Spleen (tissue), 11 donors: Measurements from ENCODE around the gene OSM. TPM values are rescaled to one million over a fixed set of nuclear protein-coding genes. Genes with fewer than 3 reads are reported as not detected.

Experiments
- DNase-seq: peaks from one replicate; pipeline ENCODE4 v3.0.0-alpha.2; 2020
- H3K27ac ChIP-seq, 8 donors: fragments of 200-600 bp; sonication (generic) in 7 of 8; 1 replicate in 4 of 8; 2 replicates in 4 of 8; pipeline versions ENCODE4 v1.5.0 to v1.8.0; 2016 to 2021; ENCODE audit warnings: inconsistent platforms in 4 of 8, mild to moderate bottlenecking in 4 of 8, moderate library complexity in 1 of 8
- H3K27me3 ChIP-seq, 7 donors: fragments of 200-600 bp; sonication (generic) in 6 of 7; replicated peaks in 1 of 7; 1 replicate in 4 of 7; 2 replicates in 3 of 7; pipeline versions ENCODE4 v1.5.0 to v1.8.0; 2016 to 2021; ENCODE audit warnings: inconsistent platforms in 3 of 7, mild to moderate bottlenecking in 1 of 7
- H3K36me3 ChIP-seq, 6 donors: fragments of 200-600 bp; sonication (generic) in 5 of 6; 1 replicate in 4 of 6; 2 replicates in 2 of 6; pipeline versions ENCODE4 v1.5.0 to v1.8.0; 2016 to 2021; ENCODE audit warnings: inconsistent platforms in 2 of 6
- H3K4me1 ChIP-seq, 6 donors: fragments of 200-600 bp; sonication (generic) in 5 of 6; 1 replicate in 3 of 6; 2 replicates in 3 of 6; pipeline versions ENCODE4 v1.5.0 to v1.8.0; 2016 to 2021; ENCODE audit warnings: inconsistent platforms in 3 of 6
- H3K4me3 ChIP-seq, 8 donors: fragments of 200-600 bp; sonication (generic) in 7 of 8; 1 replicate in 4 of 8; 2 replicates in 4 of 8; pipeline versions ENCODE4 v1.5.0 to v1.8.0; 2016 to 2021; ENCODE audit warnings: inconsistent platforms in 4 of 8, mild to moderate bottlenecking in 4 of 8, moderate library complexity in 2 of 8
- H3K9me3 ChIP-seq, 8 donors: fragments of 200-600 bp; sonication (generic) in 7 of 8; 1 replicate in 4 of 8; 2 replicates in 4 of 8; pipeline versions ENCODE4 v1.5.0 to v1.8.0; 2016 to 2021; ENCODE audit warnings: inconsistent platforms in 4 of 8
- POLR2A ChIP-seq, 3 donors: fragments of 450-650 bp; IDR thresholded peaks; one replicate each; pipeline ENCODE4 v1.5.1; 2017; ENCODE audit warnings: antibody characterized with exemption in 3 of 3, mild to moderate bottlenecking in 1 of 3
- POLR2AphosphoS5 ChIP-seq, 3 donors: sonication (generic); formaldehyde crosslinking; IDR thresholded peaks; one replicate each; pipeline ENCODE4 v1.5.1; 2017; ENCODE audit warnings: antibody characterized with exemption in 3 of 3
- WGBS, 5 donors: extraction: QIAGEN DNeasy Blood & Tissue Kit in 3 of 5; methylation state at CpG; one replicate each; pipeline versions ENCODE4 v1.1.5 to v1.1.7; 2013 to 2018; 5-methylcytosine and 5-hydroxymethylcytosine counted together
- intact Hi-C: fragments of 100-400 bp; cut with DNase I; formaldehyde crosslinking; loops from one replicate; pipeline ENCODE4 v1.15.0; 2023; ENCODE audit warnings: low total_unique reads
- polyA plus RNA-seq, 3 donors: library from polyadenylated mRNA; stranded (reverse); fragments of 200-250 nt; gene quantifications; one replicate each; pipeline ENCODE4 v1.2.1, GENCODE V29; 2013
- total RNA-seq, 7 donors: library from RNA; depleted of rRNA in 3 of 7; stranded (reverse); fragments of >200 nt in 3 of 7; fragmentation: NEBNext Ultra II Directional in 4 of 7; extraction: Animal tissue kit (Norgen Biotek cat#: 25700) in 4 of 7; gene quantifications; one replicate each; pipeline versions ENCODE4 v1.1.0 to v1.2.1, GENCODE V29; 2016 to 2021
- TF ChIP-seq, protein P1 (sequence below), 11 experiments: fragments of 200-600 bp in 7 of 11; fragments of 450-650 bp in 4 of 11; sonication (generic) in 4 of 11; IDR thresholded peaks in 8 of 11; conservative IDR thresholded peaks in 3 of 11; 1 replicate in 7 of 11; 2 replicates in 4 of 11; pipeline versions ENCODE4 v1.4.0 to v1.8.0; 2016 to 2021; ENCODE audit warnings: antibody characterized with exemption in 11 of 11, inconsistent platforms in 4 of 11, mild to moderate bottlenecking in 1 of 11
- donor health status: healthy with polysubstance abuse.
- donor health status: DM: no; HTN: no; CAD: no; lungs with moderate emphysema.
- donor health status: DM: no; HTN: no; CAD: no.
- donor health status: Bipolar disorder and iron deficiency.
- donor health status: healthy.
- donor health status: DM: no; HTN: no; CAD: no.
- donor health status: DM: yes; HTN: yes; CAD: no.

OSM gene
- total and polyA plus RNA-seq, 10 donors, result 1.2 to 16.8 (median 3.0) TPM

DNA sequence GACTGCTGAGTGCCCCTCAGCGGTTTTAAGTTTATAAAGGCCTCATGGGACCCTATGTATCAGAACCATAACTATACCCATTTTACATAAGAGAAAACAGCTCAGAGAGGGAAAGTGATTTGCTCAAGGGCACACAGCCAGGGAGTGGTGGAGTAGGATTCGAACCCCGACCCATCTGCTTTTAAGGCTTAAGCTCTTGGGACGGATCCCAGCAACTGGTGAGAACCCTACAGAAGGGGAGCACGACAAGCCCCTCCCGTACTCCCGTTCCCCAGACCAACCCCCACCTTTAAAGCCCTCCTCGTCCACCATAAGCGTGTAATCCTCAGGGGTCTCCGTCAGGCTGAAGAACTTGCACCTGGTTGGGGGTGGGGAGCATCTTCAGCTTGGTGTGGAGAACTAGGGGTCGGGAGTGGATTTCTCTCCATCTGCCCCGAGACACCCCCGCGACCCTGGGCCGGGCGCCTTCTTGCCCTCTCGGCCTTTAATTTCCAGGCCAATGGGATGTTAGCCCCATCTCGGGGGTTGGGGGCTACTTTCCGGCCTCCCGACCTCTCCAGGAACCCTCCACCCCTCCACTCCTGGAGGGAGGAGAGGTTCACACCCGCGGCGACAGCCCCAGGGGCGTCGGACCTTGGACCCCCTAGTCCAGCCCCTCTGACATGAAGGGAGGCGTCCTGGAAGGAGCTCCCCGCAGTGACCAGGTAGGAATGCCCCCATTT is 21.9 kb upstream of the OSM start:
- H3K4me1 ChIP-seq, result peaks cover 29 to 70% (median 60%) of the 10 kb centered on the region in 6 donors
- H3K27me3 ChIP-seq, result no peaks in the 10 kb centered on the region
- H3K9me3 ChIP-seq, result no peaks in the 10 kb centered on the region
- TF ChIP-seq POLR2AphosphoS5 (IDR thresholded peaks at IDR 0.05) (no peak), POLR2A (IDR thresholded peaks at IDR 0.05) (no peak)
- TF ChIP-seq, protein P1, sequence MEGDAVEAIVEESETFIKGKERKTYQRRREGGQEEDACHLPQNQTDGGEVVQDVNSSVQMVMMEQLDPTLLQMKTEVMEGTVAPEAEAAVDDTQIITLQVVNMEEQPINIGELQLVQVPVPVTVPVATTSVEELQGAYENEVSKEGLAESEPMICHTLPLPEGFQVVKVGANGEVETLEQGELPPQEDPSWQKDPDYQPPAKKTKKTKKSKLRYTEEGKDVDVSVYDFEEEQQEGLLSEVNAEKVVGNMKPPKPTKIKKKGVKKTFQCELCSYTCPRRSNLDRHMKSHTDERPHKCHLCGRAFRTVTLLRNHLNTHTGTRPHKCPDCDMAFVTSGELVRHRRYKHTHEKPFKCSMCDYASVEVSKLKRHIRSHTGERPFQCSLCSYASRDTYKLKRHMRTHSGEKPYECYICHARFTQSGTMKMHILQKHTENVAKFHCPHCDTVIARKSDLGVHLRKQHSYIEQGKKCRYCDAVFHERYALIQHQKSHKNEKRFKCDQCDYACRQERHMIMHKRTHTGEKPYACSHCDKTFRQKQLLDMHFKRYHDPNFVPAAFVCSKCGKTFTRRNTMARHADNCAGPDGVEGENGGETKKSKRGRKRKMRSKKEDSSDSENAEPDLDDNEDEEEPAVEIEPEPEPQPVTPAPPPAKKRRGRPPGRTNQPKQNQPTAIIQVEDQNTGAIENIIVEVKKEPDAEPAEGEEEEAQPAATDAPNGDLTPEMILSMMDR (IDR thresholded peaks at IDR 0.05 in 8 of 11, conservative IDR thresholded peaks at IDR 0.05 in 3 of 11), result no peak
- H3K27ac ChIP-seq, result peak overlapping the region; percentile 83 to 95 (median 90)
- peak overlapping the region; percentile 70 to 91 (median 86) for H3K4me3 ChIP-seq
- WGBS, 5 donors, result 17 to 29% (median 21%) methylated on average over 11 to 27 of the region's 27 CpGs
- intact Hi-C loops, result loop anchor here (5.0 to 10.0 kb wide), 2 partner anchors 99 to 184 kb away; partner anchors contain the start of gene RNF215
- H3K36me3 ChIP-seq, result peaks cover 0 to 56% (median 27%) of the 10 kb centered on the region in 6 donors
- no peak for DNase-seq

DNA sequence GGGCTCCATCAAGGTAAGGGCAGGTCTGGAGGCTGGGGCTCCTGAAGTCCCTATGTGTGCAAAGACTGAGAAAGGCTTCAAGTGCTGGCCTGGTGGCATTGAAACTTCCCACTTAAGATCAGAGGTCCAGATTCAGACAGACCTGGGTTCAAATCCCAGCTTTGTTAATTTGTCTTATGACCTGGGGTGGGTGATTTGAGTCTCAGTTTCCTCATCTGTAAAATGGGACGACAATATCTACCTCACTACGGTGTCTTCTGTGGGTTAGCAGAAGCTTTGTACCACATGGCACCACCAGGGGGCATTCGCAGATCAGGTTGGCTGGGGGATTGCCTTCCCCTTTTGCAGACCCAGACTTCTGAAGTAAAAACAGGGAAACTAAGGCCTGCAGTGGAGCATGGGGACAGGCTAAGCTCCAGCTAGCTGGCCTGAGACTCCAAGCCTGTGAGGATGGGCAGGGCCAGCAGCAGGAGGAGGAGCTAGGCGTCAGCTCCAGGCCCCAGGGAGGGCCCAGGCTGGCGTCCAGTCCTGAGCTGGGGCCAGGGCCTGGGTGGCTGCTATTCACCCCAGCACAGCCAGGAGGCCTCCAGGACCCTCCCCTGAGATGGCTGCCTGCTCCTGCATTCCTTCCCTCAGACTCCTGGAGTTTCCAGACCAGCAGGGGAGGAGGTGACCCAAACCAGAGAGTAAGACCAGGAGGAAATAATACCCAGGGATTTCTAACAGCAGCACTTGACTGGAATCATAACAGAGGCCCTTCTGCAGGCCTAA is 21.2 kb upstream of the OSM start:
- Histone ChIP-seq H3K4me1 (peaks cover 29 to 76% (median 58%) of the 10 kb centered on the region in 6 donors), H3K27ac (peak overlapping the region in 7 of 8 donors; percentile 66 to 95 (median 91)), H3K9me3 (no peaks in the 10 kb centered on the region), H3K36me3 (peaks cover 0 to 50% (median 20%) of the 10 kb centered on the region in 6 donors), H3K4me3 (peak overlapping the region in 5 of 8 donors; percentile 70 to 91 (median 87)), H3K27me3 (no peaks in the 10 kb centered on the region)
- TF ChIP-seq POLR2AphosphoS5 (IDR thresholded peaks at IDR 0.05) (peak; percentile 56 to 80 (median 76)), POLR2A (IDR thresholded peaks at IDR 0.05) (no peak)
- TF ChIP-seq, protein P1 (IDR thresholded peaks at IDR 0.05 in 8 of 11, conservative IDR thresholded peaks at IDR 0.05 in 3 of 11), result peak; percentile 78 to 95 (median 92)
- WGBS, 5 donors, result 0 to 10% (median 4%) methylated on average over 4 to 5 of the region's 5 CpGs
- intact Hi-C loops, result loop anchor here (5.0 to 10.0 kb wide), 2 partner anchors 99 to 183 kb away; partner anchors contain the start of gene RNF215
- DNase-seq, result peak; percentile 95

DNA sequence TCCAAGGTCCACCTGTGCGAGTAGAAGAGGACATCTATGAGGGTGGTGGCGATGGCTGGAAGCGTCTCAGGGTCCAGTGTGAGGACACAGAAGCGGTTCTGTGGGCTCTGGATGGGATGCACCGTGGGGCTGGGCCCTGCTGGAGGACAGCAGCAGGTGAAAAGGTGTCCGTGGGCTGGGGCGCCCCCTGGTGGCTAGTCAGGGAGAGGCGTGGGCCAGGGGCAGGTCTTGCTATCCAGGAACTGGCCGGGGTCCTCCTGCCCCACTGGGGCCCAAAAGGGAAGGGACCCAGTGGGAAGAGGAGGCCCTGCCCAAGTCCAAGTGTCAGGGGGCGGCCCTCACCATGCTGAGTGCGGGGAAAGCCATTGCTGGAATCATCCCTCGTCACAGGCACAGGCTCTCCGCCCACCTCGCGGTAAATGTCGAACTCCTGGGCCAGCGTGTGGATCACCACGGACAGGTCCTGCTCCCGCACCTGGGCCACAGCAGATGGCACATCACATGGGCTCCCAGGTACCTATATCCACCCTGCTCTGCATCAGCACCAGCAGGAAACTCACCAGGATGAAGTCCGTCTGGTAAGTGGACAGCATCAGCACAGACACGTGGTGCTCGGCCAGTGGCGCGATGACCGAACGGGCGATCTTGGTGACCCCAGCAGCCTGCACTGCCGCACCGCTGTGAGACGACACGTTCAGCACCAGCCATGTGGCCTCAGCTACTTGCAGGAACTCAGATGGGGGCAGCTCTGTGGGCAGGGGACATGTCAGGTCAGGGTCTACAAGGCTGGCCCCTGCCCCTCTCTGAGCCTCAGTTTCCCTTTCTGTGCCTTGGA is 20.4 kb upstream of the OSM start:
- WGBS, 5 donors, result 48 to 61% (median 52%) methylated on average over 22 to 31 of the region's 31 CpGs
- DNase-seq, result peak; percentile 96
- no peaks in the 10 kb centered on the region for H3K27me3 ChIP-seq
- H3K9me3 ChIP-seq, result no peaks in the 10 kb centered on the region
- H3K4me3 ChIP-seq, result no peak overlapping the region
- H3K4me1 ChIP-seq, result peaks cover 29 to 76% (median 60%) of the 10 kb centered on the region in 6 donors
- H3K36me3 ChIP-seq, result peaks cover 0 to 41% (median 12%) of the 10 kb centered on the region in 6 donors
- TF ChIP-seq, protein P1 (IDR thresholded peaks at IDR 0.05 in 8 of 11, conservative IDR thresholded peaks at IDR 0.05 in 3 of 11), result peak; percentile 88 to 98 (median 95)
- TF ChIP-seq POLR2A (IDR thresholded peaks at IDR 0.05), result no peak
- peak; percentile 9 to 68 (median 41) for TF ChIP-seq POLR2AphosphoS5 (IDR thresholded peaks at IDR 0.05)
- intact Hi-C loops, result loop anchor here (5.0 to 10.0 kb wide), 2 partner anchors 100 to 182 kb away; partner anchors contain the start of gene RNF215
- peak overlapping the region in 2 of 8 donors; percentile 93 to 95 for H3K27ac ChIP-seq
